Endothelial cell of umbilical vein (primary cell): Measurements from ENCODE around the gene MOGAT1.

Experiments used
- EZH2 ChIP-seq: IDR thresholded peaks from 2 replicates; pipeline ENCODE4 v1.6.1; 2012; ENCODE audit warnings: borderline replicate concordance, low read depth, mild to moderate bottlenecking, moderate library complexity, low read length, inconsistent platforms; ENCODE audit not compliant: severe bottlenecking
- FOS ChIP-seq: IDR thresholded peaks from 2 replicates; pipeline ENCODE4 v1.6.1; 2011; ENCODE audit warnings: mild to moderate bottlenecking, low read length, moderate library complexity, borderline replicate concordance; ENCODE audit not compliant: insufficient read depth
- JUN ChIP-seq: IDR thresholded peaks from 2 replicates; pipeline ENCODE4 v1.6.1; 2011; ENCODE audit warnings: borderline replicate concordance, low read depth; ENCODE audit not compliant: insufficient read length, insufficient read depth
- MYC ChIP-seq: IDR thresholded peaks from one replicate; pipeline ENCODE4 v1.6.1; 2011; ENCODE audit warnings: mild to moderate bottlenecking, low read depth, low read length
- POLR2A ChIP-seq: IDR thresholded peaks from 2 replicates; pipeline ENCODE4 v1.6.1; 2012; ENCODE audit warnings: low read depth, mild to moderate bottlenecking, control low read depth, low read length
- POLR2AphosphoS5 ChIP-seq: IDR thresholded peaks from 2 replicates; pipeline ENCODE4 v1.6.1; 2012; ENCODE audit warnings: low read depth, mild to moderate bottlenecking, control low read depth, low read length, moderate library complexity; ENCODE audit not compliant: insufficient read depth
- TF ChIP-seq, protein P1 (sequence below), 2 donors: IDR thresholded peaks; 1 replicate in 1 of 2; 2 replicates in 1 of 2; pipeline ENCODE4 v1.5.1; 2011; ENCODE audit warnings: low read length in 2 of 2, mild to moderate bottlenecking in 2 of 2, moderate library complexity in 2 of 2, control low read depth in 1 of 2, inconsistent platforms in 1 of 2, low read depth in 1 of 2; ENCODE audit not compliant: insufficient read depth in 1 of 2; ENCODE audit errors: extremely low read depth in 1 of 2

DNA sequence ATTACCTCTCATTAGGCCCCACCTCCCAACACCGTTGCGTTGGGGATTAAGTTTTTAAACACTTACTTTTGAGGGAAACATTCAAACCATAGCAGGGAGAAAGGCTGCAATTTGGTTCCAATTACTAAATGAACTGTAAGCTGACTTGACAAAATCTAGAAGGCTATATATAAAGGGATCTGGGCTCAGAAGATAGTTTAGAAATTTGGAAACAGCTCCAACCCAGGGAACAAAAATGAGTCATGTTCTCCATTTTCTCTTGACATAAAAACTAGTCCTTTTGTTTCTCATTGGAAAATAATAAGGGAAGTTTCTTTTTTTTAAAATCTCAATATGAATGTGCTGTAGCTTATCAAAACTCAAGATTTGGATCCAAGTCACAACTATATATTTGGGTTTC is 17.5 kb downstream of the MOGAT1 start:
- TF ChIP-seq, protein P1, sequence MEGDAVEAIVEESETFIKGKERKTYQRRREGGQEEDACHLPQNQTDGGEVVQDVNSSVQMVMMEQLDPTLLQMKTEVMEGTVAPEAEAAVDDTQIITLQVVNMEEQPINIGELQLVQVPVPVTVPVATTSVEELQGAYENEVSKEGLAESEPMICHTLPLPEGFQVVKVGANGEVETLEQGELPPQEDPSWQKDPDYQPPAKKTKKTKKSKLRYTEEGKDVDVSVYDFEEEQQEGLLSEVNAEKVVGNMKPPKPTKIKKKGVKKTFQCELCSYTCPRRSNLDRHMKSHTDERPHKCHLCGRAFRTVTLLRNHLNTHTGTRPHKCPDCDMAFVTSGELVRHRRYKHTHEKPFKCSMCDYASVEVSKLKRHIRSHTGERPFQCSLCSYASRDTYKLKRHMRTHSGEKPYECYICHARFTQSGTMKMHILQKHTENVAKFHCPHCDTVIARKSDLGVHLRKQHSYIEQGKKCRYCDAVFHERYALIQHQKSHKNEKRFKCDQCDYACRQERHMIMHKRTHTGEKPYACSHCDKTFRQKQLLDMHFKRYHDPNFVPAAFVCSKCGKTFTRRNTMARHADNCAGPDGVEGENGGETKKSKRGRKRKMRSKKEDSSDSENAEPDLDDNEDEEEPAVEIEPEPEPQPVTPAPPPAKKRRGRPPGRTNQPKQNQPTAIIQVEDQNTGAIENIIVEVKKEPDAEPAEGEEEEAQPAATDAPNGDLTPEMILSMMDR (IDR thresholded peaks at IDR 0.05; ENCODE audit: extremely low read depth in 1 of 2, insufficient read depth in 1 of 2, low read depth in 1 of 2, low read length in 2 of 2), result no peak
- TF ChIP-seq EZH2 (no peak), POLR2AphosphoS5 (no peak), POLR2A (no peak), FOS (no peak), MYC (no peak), JUN (no peak)
